ENCODE measurements around the gene OBSCN.
"Not testable (repeated sequence)": the region's sequence is repeated elsewhere in the genome, so short reads cannot be mapped to it uniquely, and the experiment has no call there.

The OBSCN gene

GRCh38 chr1:228219962-228220780, 12.3 kb downstream of the OBSCN start:
- Histone ChIP-seq H3K27me3 (ENCODE audit: low read depth) (no peaks in the 10 kb centered on the region), H3K4me3 (no peak overlapping the region), H3K4me1 (no peaks in the 10 kb centered on the region), H3K9me3 (no peaks in the 10 kb centered on the region), H3K36me3 (replicated peaks) (no peaks in the 10 kb centered on the region)
- no peak for DNase-seq (ENCODE audit: low spot score in 2 of 2)
- in situ Hi-C loops (cut with MboI; ENCODE audit: low sequenced_read_pairs) = no loop called here

- H3K9me3 ChIP-seq; H3K4me3 ChIP-seq; H3K4me1 ChIP-seq; H3K36me3 ChIP-seq (replicated peaks); DNase-seq (ENCODE audit: low spot score in 2 of 2); in situ Hi-C loops (cut with MboI; ENCODE audit: low sequenced_read_pairs); H3K27me3 ChIP-seq (ENCODE audit: low read depth): not testable (repeated sequence)
Observed at GRCh38 chr1:228221097-228221496, 13.3 kb downstream of the OBSCN start.

- Histone ChIP-seq H3K36me3 (replicated peaks) (no peaks in the 10 kb centered on the region), H3K4me3 (no peak overlapping the region), H3K9me3 (no peaks in the 10 kb centered on the region), H3K27me3 (ENCODE audit: low read depth) (no peaks in the 10 kb centered on the region), H3K4me1 (no peaks in the 10 kb centered on the region)
- DNase-seq (ENCODE audit: low spot score in 2 of 2) = no peak
- in situ Hi-C loops (cut with MboI; ENCODE audit: low sequenced_read_pairs) = no loop called here
Observed at GRCh38 chr1:228222548-228222947, 14.7 kb downstream of the OBSCN start.

GRCh38 chr1:228224198-228225164, 16.6 kb downstream of the OBSCN start:
- Histone ChIP-seq H3K4me3 (no peak overlapping the region), H3K36me3 (replicated peaks) (no peaks in the 10 kb centered on the region), H3K27me3 (ENCODE audit: low read depth) (no peaks in the 10 kb centered on the region), H3K9me3 (no peaks in the 10 kb centered on the region), H3K4me1 (no peaks in the 10 kb centered on the region)
- DNase-seq (ENCODE audit: low spot score in 2 of 2) = no peak
- in situ Hi-C loops (cut with MboI; ENCODE audit: low sequenced_read_pairs) = no loop called here

GRCh38 chr1:228225165-228225710, 17.4 kb downstream of the OBSCN start:
- in situ Hi-C loops (cut with MboI; ENCODE audit: low sequenced_read_pairs) = no loop called here
- no peaks in the 10 kb centered on the region for H3K27me3 ChIP-seq (ENCODE audit: low read depth)
- no peak overlapping the region for H3K4me3 ChIP-seq
- no peaks in the 10 kb centered on the region for H3K36me3 ChIP-seq (replicated peaks)
- no peaks in the 10 kb centered on the region for H3K4me1 ChIP-seq
- H3K9me3 ChIP-seq = no peaks in the 10 kb centered on the region
- no peak for DNase-seq (ENCODE audit: low spot score in 2 of 2)

- H3K4me3 ChIP-seq = no peak overlapping the region
- H3K36me3 ChIP-seq (replicated peaks) = no peaks in the 10 kb centered on the region
- no peaks in the 10 kb centered on the region for H3K27me3 ChIP-seq (ENCODE audit: low read depth)
- no peaks in the 10 kb centered on the region for H3K4me1 ChIP-seq
- DNase-seq (ENCODE audit: low spot score in 2 of 2) = no peak
- no peaks in the 10 kb centered on the region for H3K9me3 ChIP-seq
- in situ Hi-C loops (cut with MboI; ENCODE audit: low sequenced_read_pairs) = no loop called here
Observed at GRCh38 chr1:228225740-228226139, 17.9 kb downstream of the OBSCN start.

GRCh38 chr1:228226141-228226874, 18.5 kb downstream of the OBSCN start:
- no peaks in the 10 kb centered on the region for H3K27me3 ChIP-seq (ENCODE audit: low read depth)
- no peaks in the 10 kb centered on the region for H3K9me3 ChIP-seq
- H3K36me3 ChIP-seq (replicated peaks) = no peaks in the 10 kb centered on the region

GRCh38 chr1:228226956-228227791, 19.3 kb downstream of the OBSCN start:
- H3K27me3 ChIP-seq (ENCODE audit: low read depth) = no peaks in the 10 kb centered on the region
- in situ Hi-C loops (cut with MboI; ENCODE audit: low sequenced_read_pairs) = no loop called here
- peak; percentile 3 to 39 for DNase-seq (ENCODE audit: low spot score in 2 of 2)
- no peaks in the 10 kb centered on the region for H3K36me3 ChIP-seq (replicated peaks)
- no peaks in the 10 kb centered on the region for H3K4me1 ChIP-seq
- no peak overlapping the region for H3K4me3 ChIP-seq
- no peaks in the 10 kb centered on the region for H3K9me3 ChIP-seq

More at GRCh38 chr1:228226141-228226874, 18.5 kb downstream of the OBSCN start:
- Histone ChIP-seq H3K4me3 (no peak overlapping the region), H3K4me1 (no peaks in the 10 kb centered on the region)
- DNase-seq (ENCODE audit: low spot score in 2 of 2) = no peak
- in situ Hi-C loops (cut with MboI; ENCODE audit: low sequenced_read_pairs) = no loop called here

- H3K27me3 ChIP-seq (ENCODE audit: low read depth); H3K36me3 ChIP-seq (replicated peaks); H3K9me3 ChIP-seq; in situ Hi-C loops (cut with MboI; ENCODE audit: low sequenced_read_pairs); H3K4me1 ChIP-seq; DNase-seq (ENCODE audit: low spot score in 2 of 2); H3K4me3 ChIP-seq: not testable (repeated sequence)
Observed at GRCh38 chr1:228228147-228228546, 20.3 kb downstream of the OBSCN start.

GRCh38 chr1:228228601-228229074, 20.8 kb downstream of the OBSCN start:
- Histone ChIP-seq H3K36me3 (replicated peaks) (no peaks in the 10 kb centered on the region), H3K4me3 (no peak overlapping the region), H3K27me3 (ENCODE audit: low read depth) (no peaks in the 10 kb centered on the region), H3K4me1 (no peaks in the 10 kb centered on the region), H3K9me3 (0 out of 2 replicates have a peak, but pooled peaks cover 5% of the 10 kb centered on the region)
- in situ Hi-C loops (cut with MboI; ENCODE audit: low sequenced_read_pairs) = no loop called here
- no peak for DNase-seq (ENCODE audit: low spot score in 2 of 2)

GRCh38 chr1:228231189-228231588, 23.3 kb downstream of the OBSCN start:
- in situ Hi-C loops (cut with MboI; ENCODE audit: low sequenced_read_pairs) = no loop called here
- no peak overlapping the region for H3K4me3 ChIP-seq
- peaks cover 10% of the 10 kb centered on the region; the same call in 1 of the 2 replicates for H3K9me3 ChIP-seq
- no peaks in the 10 kb centered on the region for H3K27me3 ChIP-seq (ENCODE audit: low read depth)
- no peaks in the 10 kb centered on the region for H3K4me1 ChIP-seq
- DNase-seq (ENCODE audit: low spot score in 2 of 2) = no peak
- no peaks in the 10 kb centered on the region for H3K36me3 ChIP-seq (replicated peaks)

- no peak for DNase-seq (ENCODE audit: low spot score in 2 of 2)
- H3K36me3 ChIP-seq (replicated peaks) = no peaks in the 10 kb centered on the region
- no peaks in the 10 kb centered on the region for H3K27me3 ChIP-seq (ENCODE audit: low read depth)
- H3K4me3 ChIP-seq = no peak overlapping the region
- H3K4me1 ChIP-seq = no peaks in the 10 kb centered on the region
- in situ Hi-C loops (cut with MboI; ENCODE audit: low sequenced_read_pairs) = no loop called here
- H3K9me3 ChIP-seq = peaks cover 10% of the 10 kb centered on the region; the same call in 1 of the 2 replicates
Observed at GRCh38 chr1:228233136-228233535, 25.3 kb downstream of the OBSCN start.
